Measurements from ENCODE around the gene PPEF1. TPM values are rescaled to one million over a fixed set of nuclear protein-coding genes. Genes with fewer than 3 reads are reported as not detected.

PPEF1 gene, protein sequence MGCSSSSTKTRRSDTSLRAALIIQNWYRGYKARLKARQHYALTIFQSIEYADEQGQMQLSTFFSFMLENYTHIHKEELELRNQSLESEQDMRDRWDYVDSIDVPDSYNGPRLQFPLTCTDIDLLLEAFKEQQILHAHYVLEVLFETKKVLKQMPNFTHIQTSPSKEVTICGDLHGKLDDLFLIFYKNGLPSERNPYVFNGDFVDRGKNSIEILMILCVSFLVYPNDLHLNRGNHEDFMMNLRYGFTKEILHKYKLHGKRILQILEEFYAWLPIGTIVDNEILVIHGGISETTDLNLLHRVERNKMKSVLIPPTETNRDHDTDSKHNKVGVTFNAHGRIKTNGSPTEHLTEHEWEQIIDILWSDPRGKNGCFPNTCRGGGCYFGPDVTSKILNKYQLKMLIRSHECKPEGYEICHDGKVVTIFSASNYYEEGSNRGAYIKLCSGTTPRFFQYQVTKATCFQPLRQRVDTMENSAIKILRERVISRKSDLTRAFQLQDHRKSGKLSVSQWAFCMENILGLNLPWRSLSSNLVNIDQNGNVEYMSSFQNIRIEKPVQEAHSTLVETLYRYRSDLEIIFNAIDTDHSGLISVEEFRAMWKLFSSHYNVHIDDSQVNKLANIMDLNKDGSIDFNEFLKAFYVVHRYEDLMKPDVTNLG
- total RNA-seq (2022) (0.54 and 1.5 TPM in 2 replicates), Bru-seq, nascent RNA (percentile 26 among the genes with signal in this experiment), BruChase-seq, experiment 1, labeled RNA remaining after a 2-hour chase (percentile 20 among the genes with signal in this experiment), BruChase-seq, experiment 2, labeled RNA remaining after a 6-hour chase (percentile 20 among the genes with signal in this experiment)
- long read RNA-seq, partial matches to known transcripts, result 0 of 3 reads
- long read RNA-seq, other reads (novel, unspliced or antisense), result 3 of 3 reads

DNA sequence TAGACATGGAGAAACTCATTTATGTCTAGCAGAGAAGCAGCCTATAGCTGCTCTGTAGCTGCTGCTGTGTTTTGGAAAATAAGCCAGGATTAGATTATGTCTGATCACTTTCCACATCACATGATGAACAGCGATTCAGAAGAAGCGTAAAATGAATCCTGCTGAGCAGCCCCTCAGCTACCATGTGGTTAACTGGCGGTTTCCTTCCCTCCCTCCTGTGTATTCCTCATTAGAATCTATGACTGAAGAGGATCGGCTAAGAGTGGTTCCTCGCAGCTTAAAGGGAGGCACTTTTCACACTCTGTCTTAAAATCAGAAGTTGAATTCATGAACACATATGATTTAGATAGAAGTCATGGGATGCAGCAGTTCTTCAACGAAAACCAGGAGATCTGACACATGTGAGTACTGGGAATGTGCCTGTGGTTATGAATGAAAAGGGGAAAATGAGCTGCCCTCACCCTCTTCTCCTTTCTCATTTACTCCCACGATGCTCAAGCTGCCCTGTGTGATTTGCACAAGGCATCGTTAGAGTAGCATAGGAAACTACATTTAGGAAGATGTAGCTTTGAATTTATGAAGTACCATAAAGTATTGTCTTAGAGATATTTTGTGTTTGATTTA, at the start of gene PPEF1:
Gene PPEF1, plus strand, starts transcription at position 220 of the 624 bp plus-strand sequence. Its CDS starts 136 bp downstream, at position 356.
- H3K9me3 Mint-ChIP-seq (ENCODE audit: unreplicated experiment), result no peaks in the 10 kb centered on the region
- no peaks in the 10 kb centered on the region for H3K27me3 Mint-ChIP-seq (ENCODE audit: insufficient read depth, unreplicated experiment)
- ChIA-PET CTCF (no interaction called here), POLR2A (no interaction called here)
- Histone ChIP-seq H3K4me3 (ENCODE audit: low read depth, low read length) (no peak within 1 kb of the TSS), H3K4me1 (no peaks in the 10 kb centered on the region), H3K9me3 (no peaks in the 10 kb centered on the region), H3K36me3 (ENCODE audit: control insufficient read depth, insufficient read depth, low read length) (no peaks in the 10 kb centered on the region), H3K27me3 (replicated peaks; ENCODE audit: control insufficient read depth, insufficient read depth, low read length) (no peaks in the 10 kb centered on the region)
- no peak for DNase-seq
- TF ChIP-seq, protein P1, sequence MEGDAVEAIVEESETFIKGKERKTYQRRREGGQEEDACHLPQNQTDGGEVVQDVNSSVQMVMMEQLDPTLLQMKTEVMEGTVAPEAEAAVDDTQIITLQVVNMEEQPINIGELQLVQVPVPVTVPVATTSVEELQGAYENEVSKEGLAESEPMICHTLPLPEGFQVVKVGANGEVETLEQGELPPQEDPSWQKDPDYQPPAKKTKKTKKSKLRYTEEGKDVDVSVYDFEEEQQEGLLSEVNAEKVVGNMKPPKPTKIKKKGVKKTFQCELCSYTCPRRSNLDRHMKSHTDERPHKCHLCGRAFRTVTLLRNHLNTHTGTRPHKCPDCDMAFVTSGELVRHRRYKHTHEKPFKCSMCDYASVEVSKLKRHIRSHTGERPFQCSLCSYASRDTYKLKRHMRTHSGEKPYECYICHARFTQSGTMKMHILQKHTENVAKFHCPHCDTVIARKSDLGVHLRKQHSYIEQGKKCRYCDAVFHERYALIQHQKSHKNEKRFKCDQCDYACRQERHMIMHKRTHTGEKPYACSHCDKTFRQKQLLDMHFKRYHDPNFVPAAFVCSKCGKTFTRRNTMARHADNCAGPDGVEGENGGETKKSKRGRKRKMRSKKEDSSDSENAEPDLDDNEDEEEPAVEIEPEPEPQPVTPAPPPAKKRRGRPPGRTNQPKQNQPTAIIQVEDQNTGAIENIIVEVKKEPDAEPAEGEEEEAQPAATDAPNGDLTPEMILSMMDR (IDR thresholded peaks at IDR 0.05; ENCODE audit: insufficient read depth in 1 of 2, low read depth in 1 of 2, low read length in 1 of 2, severe bottlenecking in 1 of 2, unreplicated experiment in 1 of 2), result no peak
- no TSS peak for BruUV-seq (replicated peaks)
- H3K4me1 Mint-ChIP-seq (ENCODE audit: low read depth, unreplicated experiment), result no peaks in the 10 kb centered on the region
- H3K4me3 Mint-ChIP-seq (ENCODE audit: unreplicated experiment), result no peak within 1 kb of the TSS
- H3K36me3 Mint-ChIP-seq (ENCODE audit: insufficient read depth, unreplicated experiment), result no peaks in the 10 kb centered on the region
- no peak within 1 kb of the TSS for H3K27ac Mint-ChIP-seq (ENCODE audit: unreplicated experiment)
- intact Hi-C loops (cut with micrococcal nuclease; ENCODE audit: unreplicated experiment), result no loop called here

DNA sequence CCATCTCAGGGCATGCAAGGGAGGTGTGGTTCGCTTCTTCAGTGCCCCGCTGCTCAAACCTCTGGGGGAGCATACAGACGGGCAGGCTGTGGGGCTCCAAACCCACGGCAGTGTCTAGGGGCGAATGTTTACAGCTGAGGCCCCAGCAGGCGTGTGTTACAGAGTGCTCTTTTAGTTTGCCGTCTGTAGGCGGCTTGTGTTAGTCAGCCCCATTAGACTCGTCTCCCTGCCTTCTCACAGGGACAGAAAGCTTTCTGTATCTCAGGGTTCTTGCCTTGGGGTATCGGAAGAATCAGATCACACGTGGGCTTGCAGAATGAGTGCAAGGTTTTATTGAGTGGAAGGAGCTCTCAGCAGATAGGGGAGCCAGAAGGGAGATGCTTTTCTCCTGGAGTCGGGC, 46.2 kb upstream of the PPEF1 start:
- Histone ChIP-seq H3K9me3 (no peaks in the 10 kb centered on the region), H3K27me3 (replicated peaks; ENCODE audit: control insufficient read depth, insufficient read depth, low read length) (no peaks in the 10 kb centered on the region), H3K4me3 (ENCODE audit: low read depth, low read length) (no peak overlapping the region), H3K36me3 (ENCODE audit: control insufficient read depth, insufficient read depth, low read length) (no peaks in the 10 kb centered on the region), H3K4me1 (no peaks in the 10 kb centered on the region)
- BruUV-seq (replicated peaks), result no TSS peak
- ChIA-PET POLR2A (no interaction called here), CTCF (no interaction called here)
- TF ChIP-seq, protein P1 (IDR thresholded peaks at IDR 0.05; ENCODE audit: insufficient read depth in 1 of 2, low read depth in 1 of 2, low read length in 1 of 2, severe bottlenecking in 1 of 2, unreplicated experiment in 1 of 2), result no peak
- no peaks in the 10 kb centered on the region for H3K4me1 Mint-ChIP-seq (ENCODE audit: low read depth, unreplicated experiment)
- no peaks in the 10 kb centered on the region for H3K36me3 Mint-ChIP-seq (ENCODE audit: insufficient read depth, unreplicated experiment)
- DNase-seq, result no peak
- H3K4me3 Mint-ChIP-seq (ENCODE audit: unreplicated experiment), result no peak overlapping the region
- H3K9me3 Mint-ChIP-seq (ENCODE audit: unreplicated experiment), result no peaks in the 10 kb centered on the region
- H3K27ac Mint-ChIP-seq (ENCODE audit: unreplicated experiment), result no peak overlapping the region
- intact Hi-C loops (cut with micrococcal nuclease; ENCODE audit: unreplicated experiment), result no loop called here
- no peaks in the 10 kb centered on the region for H3K27me3 Mint-ChIP-seq (ENCODE audit: insufficient read depth, unreplicated experiment)

GRCh38 chrX:18664947-18665346, 42.5 kb upstream of the PPEF1 start:
- BruUV-seq (replicated peaks), result no TSS peak
- H3K4me3 ChIP-seq (ENCODE audit: low read depth, low read length), result no peak overlapping the region
- Mint-ChIP-seq H3K9me3 (ENCODE audit: unreplicated experiment) (no peaks in the 10 kb centered on the region), H3K27me3 (ENCODE audit: insufficient read depth, unreplicated experiment) (no peaks in the 10 kb centered on the region), H3K27ac (ENCODE audit: unreplicated experiment) (no peak overlapping the region), H3K4me3 (ENCODE audit: unreplicated experiment) (no peak overlapping the region), H3K4me1 (ENCODE audit: low read depth, unreplicated experiment) (no peaks in the 10 kb centered on the region), H3K36me3 (ENCODE audit: insufficient read depth, unreplicated experiment) (no peaks in the 10 kb centered on the region)
- H3K4me1 ChIP-seq, result peaks cover 5% of the 10 kb centered on the region; the same call in 1 of the 2 replicates
- no peaks in the 10 kb centered on the region for H3K36me3 ChIP-seq (ENCODE audit: control insufficient read depth, insufficient read depth, low read length)
- ChIA-PET CTCF (no interaction called here), POLR2A (no interaction called here)
- TF ChIP-seq, protein P1 (IDR thresholded peaks at IDR 0.05; ENCODE audit: insufficient read depth in 1 of 2, low read depth in 1 of 2, low read length in 1 of 2, severe bottlenecking in 1 of 2, unreplicated experiment in 1 of 2), result peak in 1 of 2 experiments; percentile 21
- H3K9me3 ChIP-seq, result no peaks in the 10 kb centered on the region
- intact Hi-C loops (cut with micrococcal nuclease; ENCODE audit: unreplicated experiment), result no loop called here
- peak; percentile 29 to 43 for DNase-seq
- H3K27me3 ChIP-seq (replicated peaks; ENCODE audit: control insufficient read depth, insufficient read depth, low read length), result no peaks in the 10 kb centered on the region
